ENCODE measurements around the gene DCAF5.
A peak's percentile ranks its signal among the peaks of the same experiment; 100 is the strongest.

Gene DCAF5

DNA sequence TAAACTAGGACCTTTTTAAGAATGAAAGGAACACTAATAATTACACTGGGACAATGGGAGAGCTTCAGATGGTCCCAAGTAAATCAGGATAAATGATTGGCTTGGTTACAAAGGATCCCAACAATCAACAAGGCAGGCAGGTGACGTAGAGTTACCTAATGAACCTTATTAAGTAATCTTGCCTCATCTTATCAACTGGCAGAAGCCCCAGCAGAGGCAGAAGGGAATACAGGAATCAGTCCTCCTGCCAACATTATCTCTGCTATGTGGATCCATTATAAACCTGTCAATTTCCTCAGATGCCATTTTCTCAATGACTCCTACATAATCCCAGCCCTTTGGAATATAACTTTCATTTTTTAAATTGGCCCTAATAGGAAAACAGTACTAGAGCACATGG is 11.4 kb downstream of the DCAF5 start:
- DNase-seq (ENCODE audit: low read depth in 2 of 2, low spot score in 1 of 2), result no peak

DNA sequence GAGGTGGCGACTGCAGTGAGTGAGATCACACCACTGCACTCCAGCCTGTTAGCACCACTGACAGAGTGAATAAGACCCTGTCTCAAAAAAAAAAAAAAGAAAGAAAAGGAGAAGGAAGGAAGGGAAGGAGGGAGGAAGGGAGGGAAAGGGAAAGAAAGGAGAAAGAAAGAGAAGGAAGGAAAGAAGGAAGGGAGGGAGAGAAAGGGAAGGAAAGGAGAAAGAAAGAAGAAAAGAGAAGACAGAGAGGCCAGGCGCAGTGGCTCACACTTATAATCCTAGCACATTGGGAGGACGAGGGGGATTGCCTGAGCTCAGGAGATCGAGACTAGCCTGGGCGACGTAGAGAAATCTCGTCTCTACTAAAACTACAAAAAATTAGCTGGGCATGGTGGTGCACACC is 13.2 kb downstream of the DCAF5 start:
- no peak for DNase-seq (ENCODE audit: low read depth in 2 of 2, low spot score in 1 of 2)

DNA sequence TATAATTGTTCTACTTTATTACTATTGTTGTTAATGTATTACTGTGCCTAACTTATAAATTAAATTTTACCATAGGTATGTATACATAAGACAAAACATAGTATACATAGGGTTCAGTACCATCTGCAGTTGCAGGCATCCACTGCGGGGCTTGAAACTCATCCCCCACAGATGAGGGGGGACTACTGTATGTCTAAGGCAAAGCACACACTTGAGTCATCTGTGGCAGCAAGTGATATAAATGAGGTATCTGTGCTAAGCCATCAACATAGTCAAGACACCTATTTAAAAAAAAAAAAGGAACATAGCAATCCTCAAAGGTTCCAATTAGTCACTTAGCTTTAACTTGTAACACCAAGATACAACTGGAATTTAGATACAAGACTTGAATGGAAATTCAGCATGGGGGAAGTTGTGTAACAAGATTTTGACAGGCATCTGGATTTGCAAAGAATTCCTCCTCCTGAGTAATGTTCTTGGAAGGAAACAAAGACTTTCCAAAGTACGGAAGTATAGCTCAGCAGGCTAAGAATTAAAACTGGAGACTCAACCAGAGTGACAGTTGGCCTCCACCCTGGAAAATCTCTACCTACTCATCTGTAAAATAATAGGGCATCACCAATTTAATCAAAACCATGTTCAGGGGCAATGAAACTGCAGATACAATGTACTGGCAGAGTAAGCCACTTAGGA is 14.9 kb downstream of the DCAF5 start:
- no peak for DNase-seq (ENCODE audit: low read depth in 2 of 2, low spot score in 1 of 2)

DNA sequence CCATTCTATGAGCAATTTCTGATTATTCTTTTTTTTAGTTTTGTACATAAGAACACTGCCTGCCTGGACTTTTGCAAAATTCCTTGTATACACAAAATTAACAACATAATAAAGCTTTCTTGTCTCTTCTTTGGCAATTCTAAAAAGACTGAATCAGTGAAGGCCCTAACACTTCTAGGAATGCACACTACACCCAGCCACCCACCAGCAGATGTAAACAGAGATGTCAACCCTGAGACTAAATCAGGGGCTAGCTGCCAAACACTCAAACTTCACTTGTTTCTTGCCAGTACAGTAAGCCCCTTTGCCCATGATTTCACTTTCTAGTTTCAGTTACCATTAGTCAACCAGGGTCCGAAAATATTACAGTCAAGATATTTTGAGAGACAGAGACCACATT is 15.5 kb downstream of the DCAF5 start:
- DNase-seq (ENCODE audit: low read depth in 2 of 2, low spot score in 1 of 2), result no peak

DNA sequence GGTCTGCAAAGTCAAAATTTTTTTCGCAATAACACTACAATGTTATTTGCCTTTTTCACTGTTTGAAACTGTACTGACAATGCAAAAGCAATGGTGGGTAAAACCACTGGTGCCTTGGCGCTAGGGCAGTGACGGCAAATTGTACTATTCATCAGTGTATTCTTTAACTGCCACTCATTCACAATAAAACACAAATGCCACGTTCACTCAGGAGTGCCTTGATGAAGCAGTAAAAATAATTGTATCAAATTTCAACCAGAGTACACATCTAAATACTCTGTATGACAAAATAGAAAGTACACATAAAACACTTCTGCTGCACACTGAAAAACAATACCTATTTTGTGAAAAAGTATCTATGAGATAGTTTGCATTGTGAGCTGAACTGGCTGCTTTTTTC is 17.8 kb downstream of the DCAF5 start:
- DNase-seq (ENCODE audit: low read depth in 2 of 2, low spot score in 1 of 2), result no peak

DNA sequence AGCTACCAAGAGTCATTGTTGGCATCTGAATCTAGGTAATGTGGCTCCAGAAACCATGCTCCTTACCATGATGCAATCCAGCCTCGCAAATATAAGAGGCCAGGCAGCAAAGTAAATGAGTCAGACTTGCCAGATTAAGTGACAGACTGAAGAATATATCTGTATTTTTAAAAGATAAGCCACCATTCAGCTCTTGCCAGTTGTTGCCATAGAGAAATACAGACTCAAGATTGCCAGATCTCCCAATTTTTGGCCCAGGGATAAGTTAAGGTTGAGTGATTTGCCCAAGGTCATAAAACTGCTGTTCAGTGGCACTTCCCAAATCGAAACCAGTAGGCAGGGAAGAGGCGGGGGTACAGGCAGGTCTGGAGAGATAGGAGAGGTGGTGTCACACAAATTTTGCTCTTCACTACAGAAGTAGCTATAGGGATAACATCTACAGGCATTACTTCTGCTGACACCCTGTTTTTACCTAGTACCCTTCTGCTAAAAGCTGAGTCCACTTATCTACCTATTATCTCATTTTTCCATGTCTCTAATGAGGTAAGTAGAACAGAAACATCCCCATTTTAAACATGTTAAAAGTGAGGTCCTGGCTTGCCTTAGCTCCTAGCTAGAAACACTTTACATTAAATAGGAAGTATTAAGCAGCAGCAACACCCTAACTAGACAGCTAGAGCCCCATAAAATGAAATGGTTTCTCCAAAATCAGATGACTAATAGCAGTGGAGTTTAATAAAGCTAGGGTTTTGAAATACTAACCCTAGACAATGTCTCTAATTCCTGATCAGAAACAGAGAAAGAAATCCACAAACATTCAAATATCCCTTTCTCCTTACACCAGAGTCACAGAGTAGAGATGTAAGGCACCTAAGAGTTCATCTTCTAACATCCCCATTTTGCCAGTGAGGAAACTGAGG is 19.5 kb downstream of the DCAF5 start:
- no peak for DNase-seq (ENCODE audit: low read depth in 2 of 2, low spot score in 1 of 2)

DNA sequence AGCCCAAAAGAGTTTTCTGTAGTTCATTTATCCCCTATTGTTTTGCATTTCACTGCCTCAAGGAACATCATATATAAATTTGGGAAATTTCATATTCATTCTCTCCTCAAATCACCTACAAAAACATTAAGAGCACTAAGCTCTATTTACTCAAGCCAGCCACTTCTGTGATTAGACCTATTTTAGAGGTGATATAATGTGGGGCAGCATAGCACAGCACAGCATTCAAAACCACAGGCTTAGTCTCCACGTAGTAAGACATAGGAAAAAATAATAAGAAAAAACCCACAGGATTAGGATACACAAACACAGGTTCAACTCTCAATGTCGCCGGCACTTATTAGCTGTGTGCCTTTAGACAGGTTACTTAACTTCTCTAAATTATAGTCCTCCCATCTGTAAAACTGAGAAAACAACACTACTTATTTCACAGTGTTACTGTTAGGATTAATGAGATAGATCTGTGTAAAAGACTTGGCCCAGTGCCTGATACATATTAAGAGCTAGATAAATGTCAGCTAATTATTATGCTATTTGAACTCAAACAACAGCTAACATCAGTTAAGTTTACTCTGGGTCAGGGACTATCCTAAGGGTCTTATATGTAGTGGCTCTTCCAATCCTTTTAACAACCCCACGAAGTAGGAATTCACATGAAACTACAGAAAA is 20.3 kb downstream of the DCAF5 start:
- no peak for DNase-seq (ENCODE audit: low read depth in 2 of 2, low spot score in 1 of 2)

DNA sequence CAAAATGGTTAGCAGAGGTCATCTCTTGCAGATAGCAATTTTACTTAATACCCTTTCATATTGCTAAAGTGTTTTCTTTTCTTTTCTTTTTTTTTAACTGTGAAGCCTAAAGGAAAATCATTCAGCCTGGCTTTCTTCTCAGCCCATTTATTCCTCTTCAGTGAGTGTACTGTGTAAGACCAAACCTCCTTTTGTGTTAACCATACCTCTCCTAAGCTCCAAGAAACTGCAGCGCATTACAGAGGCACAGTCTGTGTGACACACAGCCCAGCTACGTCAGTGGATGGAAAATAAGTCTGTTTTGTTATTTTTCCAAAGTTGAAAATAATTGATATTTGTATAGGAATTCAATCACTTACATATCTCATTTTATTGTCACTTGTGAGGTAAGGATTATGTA is 21.7 kb downstream of the DCAF5 start:
- DNase-seq (ENCODE audit: low read depth in 2 of 2, low spot score in 1 of 2), result no peak

DNA sequence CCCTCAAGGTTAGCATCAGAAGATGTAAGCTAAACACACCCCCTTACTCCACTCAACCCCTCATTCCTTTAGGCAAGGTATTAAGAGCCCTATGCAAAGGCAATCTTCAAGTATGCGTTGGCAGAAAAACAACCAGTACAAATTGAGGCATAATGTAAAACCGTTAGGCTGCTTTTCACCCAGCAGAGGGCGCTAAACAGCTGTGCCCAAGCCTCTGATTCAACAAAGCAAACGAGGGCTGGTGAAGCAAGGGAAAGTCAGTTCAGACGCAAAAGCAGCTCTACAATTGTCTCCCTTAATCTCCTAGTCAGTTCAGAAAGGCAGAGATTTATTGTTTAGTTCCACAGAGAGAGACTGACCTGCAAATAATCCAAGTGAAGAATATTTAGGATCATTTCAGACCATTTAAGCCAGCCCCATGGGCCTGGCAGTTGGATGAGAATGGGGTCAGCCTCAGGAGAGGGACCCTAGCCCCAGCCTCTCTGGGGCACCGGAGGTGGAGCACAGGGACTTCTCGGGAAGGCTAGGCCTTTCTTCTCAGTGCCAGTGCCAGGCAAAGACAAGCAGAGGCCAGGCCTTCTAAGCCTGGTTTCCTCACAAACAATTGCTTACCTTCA is 23.5 kb downstream of the DCAF5 start:
- DNase-seq (ENCODE audit: low read depth in 2 of 2, low spot score in 1 of 2), result peak in 1 of 2 donors; percentile 57

DNA sequence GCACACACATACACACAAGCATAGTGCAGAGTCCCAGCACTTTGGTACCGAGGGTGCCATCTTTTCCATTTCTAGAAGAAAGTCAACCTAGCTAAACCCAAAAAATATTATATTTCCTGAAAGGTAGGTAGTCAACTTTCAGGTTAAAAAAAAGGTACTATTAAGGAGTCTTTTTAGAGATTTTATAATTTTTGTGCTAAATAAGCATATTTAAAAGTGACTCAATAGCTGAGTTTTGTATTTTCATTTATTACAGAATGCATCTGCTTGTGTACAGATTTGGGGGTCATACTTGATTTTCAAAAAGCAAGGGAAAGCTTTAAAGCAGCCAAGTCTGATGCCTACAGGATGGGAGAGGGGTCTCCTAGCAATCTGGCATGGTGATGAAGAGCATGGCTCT is 34.6 kb downstream of the DCAF5 start:
- DNase-seq (ENCODE audit: low read depth in 2 of 2, low spot score in 1 of 2), result no peak

DNA sequence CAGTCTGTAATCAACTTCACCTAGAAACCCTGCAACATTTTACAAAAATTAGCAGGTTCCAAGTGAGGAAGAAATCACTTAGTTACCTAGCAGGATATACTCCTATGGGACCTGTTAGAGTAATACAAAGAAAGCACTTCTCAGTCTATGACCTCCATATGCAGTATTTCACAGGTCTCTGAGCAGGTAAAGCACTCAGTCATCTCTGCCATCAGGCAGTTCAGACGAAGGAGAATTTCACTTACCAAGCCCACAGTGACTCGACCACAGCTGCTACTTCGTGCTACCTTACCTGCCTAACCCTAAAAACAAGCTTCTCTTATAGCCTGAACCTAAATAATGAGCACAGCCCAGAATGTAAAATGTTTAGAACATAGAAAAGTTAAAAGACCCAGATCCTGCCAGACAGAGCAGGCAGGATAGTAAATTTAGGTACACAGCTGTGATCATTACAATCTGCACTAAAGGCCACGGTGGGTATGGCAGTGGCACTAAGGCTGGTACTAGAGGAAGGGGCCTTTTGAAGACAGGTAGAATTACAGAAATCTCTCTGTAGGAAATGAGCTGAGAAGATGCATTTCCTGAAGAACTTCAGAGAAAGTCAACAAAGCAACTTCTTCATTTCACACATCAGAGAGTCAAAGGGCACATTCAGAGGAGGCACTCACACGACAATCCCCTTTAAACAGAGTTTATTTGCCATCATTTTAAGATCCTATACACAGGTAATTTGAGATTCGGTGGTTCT is 35.7 kb downstream of the DCAF5 start:
- no peak for DNase-seq (ENCODE audit: low read depth in 2 of 2, low spot score in 1 of 2)

DNA sequence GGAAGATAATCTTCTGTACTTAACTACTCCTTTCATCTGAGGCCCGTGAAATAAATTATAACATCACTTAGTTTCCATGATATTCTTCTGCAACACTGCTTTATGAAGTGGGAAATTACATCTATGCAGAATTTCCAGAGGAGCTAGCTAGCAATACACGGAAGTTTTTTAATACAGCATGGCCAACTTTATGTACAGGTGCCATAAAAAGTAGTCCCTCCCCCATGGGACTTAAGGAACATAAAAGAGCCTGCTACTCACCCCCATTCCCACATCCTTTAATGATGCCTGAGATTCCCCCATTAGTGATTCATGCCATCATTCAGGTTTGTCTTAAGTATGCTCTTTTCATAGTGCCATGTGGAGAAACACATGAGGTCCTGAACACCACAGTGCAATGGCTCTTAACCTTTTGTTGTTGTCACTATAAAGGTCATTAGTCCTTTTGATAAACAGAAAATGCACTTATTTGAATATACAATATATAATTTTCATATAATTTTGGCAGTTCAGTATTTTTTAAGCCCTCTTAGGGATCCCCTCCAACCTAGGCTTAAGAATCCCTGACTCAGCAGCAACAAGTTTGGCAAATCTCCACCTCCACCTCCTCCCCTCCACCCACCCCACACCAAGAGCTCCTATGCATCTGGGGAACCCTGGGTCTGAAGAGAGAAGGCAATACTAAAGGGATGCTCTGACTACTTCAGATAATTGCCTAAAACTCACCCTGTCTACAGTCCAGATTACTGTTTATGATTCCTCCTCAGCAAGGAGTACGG is 37.3 kb downstream of the DCAF5 start:
- no peak for DNase-seq (ENCODE audit: low read depth in 2 of 2, low spot score in 1 of 2)

DNA sequence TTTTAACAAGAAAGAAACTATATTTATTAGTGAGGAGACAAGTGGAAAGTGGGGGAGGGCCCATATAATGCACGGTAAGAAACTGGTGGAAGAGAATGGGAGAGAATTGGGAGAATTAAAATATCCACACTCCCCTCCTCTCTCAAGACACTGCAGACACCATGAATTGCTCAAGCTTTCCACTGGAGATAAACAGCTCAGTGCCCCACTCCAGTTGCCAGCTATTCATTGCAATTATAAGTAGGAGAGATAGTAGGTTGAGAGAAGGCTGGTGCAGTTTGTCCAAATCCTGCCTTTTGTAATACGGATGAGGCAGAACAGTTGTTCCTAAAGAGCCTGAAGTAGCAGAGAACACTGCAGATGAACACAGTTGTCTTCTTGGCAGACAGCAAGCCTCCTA is 38.2 kb downstream of the DCAF5 start:
- no peak for DNase-seq (ENCODE audit: low read depth in 2 of 2, low spot score in 1 of 2)

DNA sequence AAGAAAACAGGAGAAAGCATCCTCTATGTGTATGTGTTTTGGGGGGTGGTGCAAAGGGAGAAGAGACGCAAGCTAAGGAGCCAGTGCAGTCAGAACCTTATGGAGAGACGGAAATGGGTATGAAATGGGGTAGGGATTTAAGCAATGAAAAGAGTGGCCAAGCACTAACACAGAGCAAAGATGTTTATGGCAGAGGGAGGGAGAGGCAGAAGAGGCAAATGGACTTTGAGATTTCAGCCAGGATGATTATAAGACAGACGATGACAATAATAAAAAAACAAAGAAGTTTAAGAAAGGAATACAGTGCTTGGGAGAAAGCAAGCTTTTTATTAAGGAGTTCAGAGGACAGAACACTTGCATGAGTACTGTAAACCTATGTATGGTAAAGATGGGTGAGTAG is 44.6 kb downstream of the DCAF5 start:
- no peak for DNase-seq (ENCODE audit: low read depth in 2 of 2, low spot score in 1 of 2)

DNA sequence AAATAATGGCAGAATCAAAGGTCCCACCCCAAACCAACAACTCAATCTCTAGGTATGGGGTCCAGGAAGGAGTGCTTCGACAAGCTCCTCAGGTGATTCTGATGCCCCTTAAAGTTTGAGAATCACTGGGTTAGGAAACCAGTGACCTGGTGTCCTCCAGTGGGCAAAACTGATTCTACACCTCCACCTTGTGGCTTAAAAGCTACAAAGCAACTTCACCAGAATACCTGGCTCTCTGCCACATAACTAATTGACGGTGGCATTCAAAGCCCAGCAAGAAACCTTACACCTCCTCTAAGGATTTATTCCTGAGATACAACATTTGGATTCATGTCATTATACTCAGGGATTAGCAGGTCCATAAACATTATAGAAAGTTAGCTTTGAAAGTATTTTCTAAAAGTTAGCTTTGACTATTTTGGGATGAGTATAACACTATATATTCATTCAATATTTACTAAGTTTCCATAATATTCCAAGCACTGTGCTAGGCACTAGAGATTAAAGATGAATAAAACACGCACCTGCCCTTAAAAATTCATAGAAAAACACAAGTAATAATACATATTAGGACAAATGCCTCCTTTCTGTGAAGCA is 45.4 kb downstream of the DCAF5 start:
- no peak for DNase-seq (ENCODE audit: low read depth in 2 of 2, low spot score in 1 of 2)

DNA sequence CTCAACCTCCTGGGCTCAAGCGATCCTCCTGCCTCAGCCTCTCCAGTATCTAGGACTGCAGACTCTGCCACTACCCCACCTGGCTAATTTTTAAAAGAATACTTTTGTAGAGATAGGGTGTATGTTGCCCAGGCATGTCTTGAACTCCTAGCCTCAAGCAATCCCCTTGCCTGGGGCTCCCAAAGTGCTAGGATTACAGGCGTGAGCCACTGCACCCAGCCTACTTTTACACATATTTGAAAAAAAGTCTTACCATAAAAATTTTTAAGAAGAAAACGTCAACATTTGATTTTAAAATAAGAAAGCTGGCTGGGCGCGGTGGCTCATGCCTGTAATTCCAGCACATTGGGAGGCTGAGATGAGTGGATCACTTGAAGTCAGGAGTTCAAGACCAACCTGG is 46.5 kb downstream of the DCAF5 start:
- DNase-seq (ENCODE audit: low read depth in 2 of 2, low spot score in 1 of 2), result no peak

DNA sequence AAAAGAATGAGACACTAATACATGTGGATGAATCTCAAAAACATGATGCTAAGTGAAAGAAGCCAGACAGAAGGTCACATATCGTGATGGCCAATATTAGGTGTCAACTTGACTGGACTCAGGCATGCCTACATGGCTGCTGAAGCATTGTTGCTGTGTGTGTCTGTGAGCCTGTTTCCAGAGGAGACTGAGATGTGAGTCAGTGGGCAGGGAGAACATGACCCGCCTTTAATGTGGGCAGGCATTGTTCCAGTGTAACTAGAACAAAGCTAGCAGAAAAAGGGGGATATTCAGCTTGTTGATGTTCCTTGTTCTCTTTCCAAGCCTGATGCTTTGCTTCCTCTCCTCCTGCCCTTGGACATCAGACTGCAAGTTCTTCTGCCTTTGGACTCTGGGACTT is 47.6 kb downstream of the DCAF5 start:
- DNase-seq (ENCODE audit: low read depth in 2 of 2, low spot score in 1 of 2), result no peak

DNA sequence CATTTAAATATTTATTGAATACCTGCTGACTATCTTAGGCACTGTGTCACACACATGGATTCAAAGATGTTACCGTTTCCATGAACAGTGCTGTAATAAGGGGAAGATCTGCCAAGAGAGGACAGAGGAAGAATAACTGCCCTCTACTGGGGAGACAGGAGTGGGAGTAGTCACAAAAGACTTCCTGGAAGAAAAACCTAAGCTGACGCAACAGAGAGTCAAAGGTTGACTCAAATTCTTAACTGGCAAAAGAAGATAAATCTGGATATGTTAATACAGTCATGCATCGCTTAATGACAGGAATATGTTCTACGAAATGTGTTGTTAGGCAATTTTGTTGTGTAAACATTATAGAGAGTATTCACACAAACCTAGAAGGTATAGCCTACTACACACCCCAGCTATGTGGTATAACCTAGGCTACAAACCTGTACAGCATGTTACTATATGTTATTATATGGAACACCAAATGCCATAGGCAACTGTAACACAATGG is 51.5 kb downstream of the DCAF5 start:
- no peak for DNase-seq (ENCODE audit: low read depth in 2 of 2, low spot score in 1 of 2)

DNA sequence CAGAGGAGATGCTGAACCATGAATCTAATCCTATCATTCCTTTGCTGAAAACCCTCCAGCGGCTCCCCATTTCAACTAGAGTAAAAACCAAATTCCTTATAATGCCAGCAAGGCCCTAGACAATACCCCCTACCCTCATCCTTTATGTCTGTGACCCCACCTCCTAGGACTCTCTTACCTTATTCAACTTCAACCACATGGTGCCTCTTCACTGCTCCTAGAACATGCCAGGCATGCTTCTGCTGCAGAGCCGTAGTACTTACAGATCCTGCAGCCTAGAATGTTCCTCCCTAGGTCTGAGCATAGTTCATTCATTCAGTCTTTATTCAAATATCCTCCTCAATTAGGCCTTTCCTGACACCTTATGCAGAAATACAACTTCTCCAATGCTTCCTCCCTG is 54.9 kb downstream of the DCAF5 start:
- no peak for DNase-seq (ENCODE audit: low read depth in 2 of 2, low spot score in 1 of 2)

All from stimulated activated CD8-positive, alpha-beta memory T cell treated with anti-CD3 and anti-CD28 coated beads, Interleukin-4, amount 100 ng/mL, for 1 hour (primary cell).